Measurements from ENCODE around the gene CPSF4. TPM values are rescaled to one million over a fixed set of nuclear protein-coding genes. Genes with fewer than 3 reads are reported as not detected.
"Not testable (repeated sequence)": the region's sequence is repeated elsewhere in the genome, so short reads cannot be mapped to it uniquely, and the experiment has no call there.

The CPSF4 gene
- total and polyA plus RNA-seq, 11 donors = 12.7 to 24.8 (median 16.4) TPM

- intact Hi-C loops (cut with DNase I) = loop anchor here in 1 of 10 donors (10.0 kb wide), 1 partner anchor 115 kb away; the partner anchor contains the start of gene ZSCAN25
- Histone ChIP-seq H3K9me3 (peaks cover 0 to 13% (median 6%) of the 10 kb centered on the region in 12 donors), H3K36me3 (peaks cover 5 to 45% (median 35%) of the 10 kb centered on the region in 9 donors), H3K4me3 (peak overlapping the region; percentile 61 to 99 (median 82)), H3K27ac (peak overlapping the region; percentile 85 to 98 (median 92)), H3K27me3 (no peaks in the 10 kb centered on the region), H3K4me1 (peaks cover 12 to 36% (median 28%) of the 10 kb centered on the region in 12 donors)
- peak in 2 of 4 donors; percentile 7 to 43 for ATAC-seq
- WGBS, 4 donors = 0 to 2% (median 0%) methylated on average over 13 to 14 of the region's 14 CpGs
- TF ChIP-seq CTCF (IDR thresholded peaks at IDR 0.05) (no peak), POLR2A (IDR thresholded peaks at IDR 0.05) (no peak)
- no peak for DNase-seq
These were observed 60.6 kb downstream of the CPSF4 start for GRCh38 chr7:99499371-99499720.

GRCh38 chr7:99499721-99500636, 61.2 kb downstream of the CPSF4 start, which contains the start of gene ZNF394:
TSS of gene ZNF394 (minus strand) at chr7:99500281. CDS start at chr7:99500093, 188 bp downstream.
- peak; percentile 92 to 94 (median 94) for DNase-seq
- Histone ChIP-seq H3K9me3 (peaks cover 0 to 7% (median under 1%) of the 10 kb centered on the region in 12 donors), H3K36me3 (peaks cover under 1 to 38% (median 29%) of the 10 kb centered on the region in 9 donors), H3K27me3 (no peaks in the 10 kb centered on the region), H3K4me1 (peaks cover 12 to 36% (median 28%) of the 10 kb centered on the region in 12 donors), H3K4me3 (peak within 1 kb of the TSS; percentile 61 to 99 (median 82)), H3K27ac (peak within 1 kb of the TSS; percentile 85 to 98 (median 92))
- intact Hi-C loops (cut with DNase I) = loop anchor here in 9 of 10 donors (1.0 to 10.0 kb wide), 7 partner anchors 27 to 115 kb away; partner anchors contain the start of genes ZNF655 (in 6 of the 9), FAM200A (in 4 of the 9), ZNF789 (in 2 of the 9) and ATP5MF (in 1 of the 9)
- 0 to 1% (median 0%) methylated on average over 55 to 68 of the region's 68 CpGs for WGBS, 4 donors
- TF ChIP-seq POLR2A (IDR thresholded peaks at IDR 0.05) (peak in 1 of 2 donors; percentile 57), CTCF (IDR thresholded peaks at IDR 0.05) (peak in 3 of 12 donors; percentile 2 to 6 (median 4))
- peak; percentile 53 to 68 (median 64) for ATAC-seq

- intact Hi-C loops (cut with DNase I) = loop anchor here in 9 of 10 donors (1.0 to 10.0 kb wide), 6 partner anchors 28 to 57 kb away; partner anchors contain the start of genes ZNF655 (in 6 of the 9), FAM200A (in 4 of the 9), ZNF789 (in 2 of the 9) and ATP5MF (in 1 of the 9)
- ATAC-seq (no peak), DNase-seq (no peak)
- TF ChIP-seq CTCF (IDR thresholded peaks at IDR 0.05) (no peak), POLR2A (IDR thresholded peaks at IDR 0.05) (no peak)
- Histone ChIP-seq H3K4me1 (peaks cover 13 to 39% (median 31%) of the 10 kb centered on the region in 12 donors), H3K36me3 (peaks cover 0 to 32% (median 25%) of the 10 kb centered on the region in 9 donors), H3K9me3 (peaks cover 0 to under 1% (median 0%) of the 10 kb centered on the region in 12 donors), H3K27ac (peak overlapping the region; percentile 85 to 98 (median 92)), H3K27me3 (no peaks in the 10 kb centered on the region), H3K4me3 (peak overlapping the region; percentile 61 to 99 (median 82))
- WGBS, 4 donors = 47 to 53% (median 52%) methylated on average over 16 of the region's 16 CpGs
These were observed 61.9 kb downstream of the CPSF4 start for GRCh38 chr7:99500637-99501009.

GRCh38 chr7:99501236-99501635, 62.5 kb downstream of the CPSF4 start:
- Histone ChIP-seq H3K4me1 (peaks cover 13 to 46% (median 37%) of the 10 kb centered on the region in 12 donors), H3K27ac (peak overlapping the region in 2 of 12 donors; percentile 92 to 95), H3K36me3 (peaks cover 0 to 26% (median 19%) of the 10 kb centered on the region in 9 donors), H3K4me3 (peak overlapping the region in 5 of 12 donors; percentile 61 to 90 (median 83))
- not testable (repeated sequence) for DNase-seq, H3K9me3 ChIP-seq, ATAC-seq, H3K27me3 ChIP-seq
- intact Hi-C loops (cut with DNase I) = loop anchor here in 9 of 10 donors (2.0 to 10.0 kb wide), 5 partner anchors 28 to 56 kb away; partner anchors contain the start of genes ZNF655 (in 6 of the 9), FAM200A (in 4 of the 9), ATP5MF (in 1 of the 9) and ZNF789 (in 1 of the 9)
- 91 to 93% (median 92%) methylated on average over 12 of the region's 12 CpGs for WGBS, 4 donors
